Dermis microvascular lymphatic vessel endothelial cell (primary cell): ENCODE measurements around the gene KLHL1. TPM values are rescaled to one million over a fixed set of nuclear protein-coding genes. Genes with fewer than 3 reads are reported as not detected.

Experiments
- DNase-seq, 2 donors: peaks; one replicate each; pipeline versions ENCODE4 v3.0.0 to v3.0.0-alpha.2; 2010; ENCODE audit warnings: low read depth in 2 of 2
- total RNA-seq: library from RNA; depleted of rRNA; stranded (reverse); fragments of >200 nt; gene quantifications from 2 replicates; pipeline ENCODE4 v1.2.1, GENCODE V29; 2014

KLHL1 gene
- total RNA-seq, 1 donor from 2014 or later = not detected

DNA sequence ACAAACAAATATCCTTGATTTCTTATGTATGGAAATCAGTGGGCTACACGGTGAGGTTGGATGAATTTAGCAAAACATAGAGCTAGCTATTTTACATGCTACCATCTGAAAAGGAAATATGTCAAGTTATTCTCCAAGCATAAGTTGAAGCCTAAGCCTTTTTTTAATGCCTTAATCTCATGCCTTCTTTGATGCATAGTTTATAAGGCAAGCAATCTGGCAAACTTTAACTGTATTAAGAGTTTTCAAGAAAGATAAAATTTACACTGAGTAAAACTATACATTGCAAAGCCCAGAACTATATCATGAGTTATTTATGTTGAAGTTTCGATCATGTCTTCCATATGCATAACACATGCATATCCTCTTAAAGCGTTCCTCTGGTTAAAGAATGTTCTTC is 85.6 kb downstream of the KLHL1 start:
- DNase-seq = no peak

DNA sequence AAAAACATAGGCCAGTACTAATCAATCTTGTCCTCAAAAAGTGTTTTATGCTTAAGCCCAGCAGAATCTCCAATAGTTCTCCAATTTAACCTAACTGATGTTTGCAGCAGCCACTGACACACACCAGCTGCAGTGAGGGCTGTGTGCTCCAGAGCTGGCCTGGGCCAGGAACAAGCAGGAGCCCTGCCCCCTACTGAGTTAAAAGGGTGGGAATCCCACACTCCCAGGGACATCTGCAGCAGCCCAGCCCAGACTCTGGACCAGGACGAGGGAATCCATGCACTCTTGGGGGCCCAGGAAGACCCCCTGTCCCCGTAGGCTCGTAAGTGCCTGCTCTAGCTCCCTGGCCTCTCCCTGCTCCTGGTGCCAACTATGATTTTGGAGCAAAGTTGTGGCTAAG is 92.1 kb downstream of the KLHL1 start:
- no peak for DNase-seq

DNA sequence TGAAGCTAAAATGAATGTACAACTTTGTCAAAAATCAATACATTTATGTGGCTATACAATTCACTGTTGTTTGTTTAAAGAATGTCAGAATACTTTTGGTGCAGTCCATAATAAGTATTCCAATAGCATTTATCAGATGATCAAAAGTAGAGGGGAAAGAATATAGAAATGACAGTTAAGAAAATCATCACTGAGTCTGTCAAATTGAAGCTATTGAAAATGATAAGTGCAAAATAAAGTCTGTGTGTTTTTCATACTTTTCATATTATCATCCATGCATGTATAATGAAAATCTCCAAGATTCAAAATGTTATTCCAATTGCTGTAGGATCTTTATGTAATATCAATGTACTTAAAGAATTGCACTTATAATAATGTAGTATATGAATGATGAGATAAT is 93.9 kb downstream of the KLHL1 start:
- DNase-seq = no peak

DNA sequence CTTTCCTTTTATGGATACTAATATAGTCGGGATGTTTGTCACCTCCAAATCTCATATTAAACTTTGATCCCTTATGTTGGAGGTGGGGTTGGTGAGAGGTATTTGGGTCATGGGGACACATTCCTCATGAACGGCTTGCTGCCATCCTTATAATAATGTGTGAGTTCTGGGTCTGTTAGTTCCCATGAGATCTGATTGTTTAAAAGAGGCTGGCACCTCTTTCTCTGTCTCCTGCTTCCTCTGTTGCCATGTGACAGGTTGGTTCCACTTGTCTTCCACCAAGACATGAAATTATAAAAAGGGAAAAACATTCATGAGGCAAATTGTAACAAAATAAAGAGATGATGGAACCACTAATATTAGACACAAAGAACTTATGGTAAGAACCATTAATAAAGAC is 108.4 kb downstream of the KLHL1 start:
- no peak for DNase-seq

DNA sequence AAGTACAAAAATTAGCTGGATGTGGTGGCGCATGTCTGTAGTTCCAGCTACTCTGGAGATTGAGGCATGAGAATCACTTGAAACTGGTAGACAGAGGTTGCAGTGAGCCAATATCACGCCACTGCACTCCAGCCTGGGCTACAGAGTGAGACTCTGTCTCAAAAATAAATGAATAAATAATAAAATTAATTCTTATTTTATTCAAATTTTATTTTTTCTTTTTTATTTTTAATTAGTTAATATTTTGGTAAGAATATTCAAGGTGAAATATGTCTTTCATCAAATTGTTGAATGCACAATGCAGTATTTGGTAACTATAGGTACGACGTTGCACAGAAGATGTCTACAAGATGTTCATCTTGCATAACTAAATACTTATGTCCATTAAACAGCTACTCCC is 111.2 kb downstream of the KLHL1 start:
- no peak for DNase-seq

DNA sequence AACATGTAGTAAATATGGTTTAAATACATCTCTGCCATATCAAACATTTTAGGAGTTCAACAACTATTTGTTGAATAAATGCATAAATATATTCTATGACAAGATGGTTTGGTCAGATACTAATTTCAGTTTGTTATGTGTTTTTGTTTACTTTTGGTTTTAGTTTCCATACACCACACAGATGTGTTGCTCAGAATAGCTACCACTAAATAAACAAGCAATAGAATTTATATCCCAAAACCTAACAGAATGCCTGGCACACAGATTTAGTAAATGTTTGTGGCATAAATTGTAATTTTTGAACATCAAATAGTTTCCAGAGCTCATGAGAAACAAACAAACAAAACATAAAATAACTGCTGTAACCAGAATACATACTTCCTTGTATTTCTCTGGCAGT is 127.5 kb downstream of the KLHL1 start:
- no peak for DNase-seq

DNA sequence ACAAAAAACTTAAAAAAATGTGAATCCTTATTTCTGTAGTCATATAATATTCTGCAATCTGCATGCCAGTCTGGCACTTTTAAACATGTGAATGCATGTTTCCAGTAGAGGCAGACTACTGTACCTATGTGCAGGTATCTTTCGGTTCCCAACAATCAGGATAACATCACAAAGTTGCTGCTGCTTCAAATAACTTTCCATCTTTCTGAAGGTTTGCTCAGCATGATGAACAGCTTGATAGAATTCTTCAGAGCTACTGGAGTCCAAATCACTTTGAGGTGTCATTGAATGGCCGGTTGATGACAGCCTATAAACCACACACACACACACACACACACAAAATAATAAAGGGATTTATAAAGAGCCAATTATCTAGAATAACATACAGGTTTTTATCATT is 132.8 kb downstream of the KLHL1 start:
- no peak for DNase-seq

DNA sequence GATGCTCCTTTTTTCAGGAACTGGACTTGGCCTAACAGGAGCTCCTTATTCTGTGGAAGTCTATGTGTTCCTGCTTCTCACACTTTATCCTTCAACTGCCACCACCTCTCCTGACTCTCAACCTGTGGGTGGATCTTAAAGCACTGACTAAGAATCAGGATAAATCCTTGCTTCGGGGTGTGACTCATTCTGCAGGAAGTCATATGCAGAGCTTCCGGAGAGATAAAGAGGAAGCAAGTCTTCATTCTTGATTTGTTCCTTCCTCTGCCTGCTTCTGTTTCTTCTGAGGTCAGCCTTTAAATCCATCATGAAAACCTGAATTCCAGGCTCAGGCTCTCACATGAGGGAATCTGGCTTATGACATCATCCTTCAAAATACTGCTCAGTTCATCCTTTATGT is 137.7 kb downstream of the KLHL1 start:
- no peak for DNase-seq

DNA sequence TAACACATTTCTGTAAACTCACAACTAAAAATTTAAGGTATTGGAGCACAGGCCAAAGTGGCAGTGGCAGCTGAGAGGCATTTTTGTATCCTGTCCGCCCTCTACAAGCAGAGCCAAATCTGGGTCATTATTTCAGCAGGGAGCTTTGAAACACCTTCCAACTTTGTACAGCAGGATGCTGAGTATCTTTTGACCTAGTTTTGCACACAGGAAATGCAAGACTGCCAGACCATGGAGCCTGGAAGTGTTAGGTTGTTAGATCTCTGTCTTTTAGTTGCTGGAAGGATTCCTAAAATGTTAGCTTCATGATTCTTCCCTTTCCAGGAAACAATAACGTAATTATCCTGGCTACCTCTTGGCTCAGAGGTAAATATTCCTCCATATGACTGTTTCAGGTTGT is 149.2 kb downstream of the KLHL1 start:
- DNase-seq = no peak

DNA sequence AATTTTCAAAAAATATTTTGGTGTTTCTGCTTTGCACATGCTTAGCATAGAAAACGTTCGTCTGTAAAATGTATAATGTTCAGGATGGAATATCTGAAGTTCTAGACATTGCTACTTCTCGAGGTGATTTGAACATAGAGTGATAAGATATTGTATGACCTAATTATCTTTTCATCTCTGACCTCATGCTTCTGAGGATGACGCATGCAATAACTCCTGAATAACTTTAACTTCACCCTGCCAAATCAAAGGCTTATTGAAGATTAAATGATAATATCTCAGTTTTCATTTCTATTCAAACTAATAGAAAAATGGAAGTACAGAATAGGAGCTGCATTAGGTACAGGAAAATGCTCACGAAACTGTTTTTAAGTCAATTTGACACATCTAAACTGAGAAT is 151.4 kb downstream of the KLHL1 start:
- DNase-seq = no peak

DNA sequence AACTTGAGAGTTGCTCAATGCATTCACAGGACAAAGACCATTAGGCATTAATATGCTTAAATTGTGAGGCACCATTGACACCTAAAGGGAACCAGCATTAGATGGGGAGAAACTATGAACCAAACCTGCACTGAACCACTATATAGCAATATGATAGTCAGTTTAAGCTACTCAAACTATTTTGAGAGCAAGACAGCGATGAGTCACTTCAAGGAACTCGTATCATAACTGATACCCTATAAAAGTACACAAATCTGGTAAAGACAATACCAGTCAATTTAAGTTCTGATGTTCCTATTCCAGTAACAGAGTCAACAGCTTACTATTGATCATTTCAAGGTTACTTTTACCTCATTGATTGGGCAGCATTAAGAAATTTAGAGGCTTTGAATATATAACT is 151.9 kb downstream of the KLHL1 start:
- no peak for DNase-seq

DNA sequence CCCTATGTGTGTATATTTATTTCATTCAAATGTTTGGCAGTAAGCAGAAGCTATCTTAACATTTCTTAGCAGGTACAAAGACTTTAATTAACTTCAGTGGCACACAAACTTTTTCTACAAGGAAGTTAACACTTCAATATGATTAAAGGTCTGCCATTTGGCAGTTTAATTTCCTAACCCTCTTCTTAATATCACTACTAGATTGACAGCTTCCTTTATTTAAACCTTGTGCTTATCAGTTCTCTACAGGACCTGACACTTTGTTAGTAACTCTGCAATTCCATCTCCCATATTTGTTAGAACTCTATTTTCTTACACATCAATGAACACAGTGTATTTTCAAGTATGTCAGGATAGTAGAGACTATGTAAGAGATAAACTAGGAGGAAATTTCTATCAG is 153.0 kb downstream of the KLHL1 start:
- DNase-seq = no peak

DNA sequence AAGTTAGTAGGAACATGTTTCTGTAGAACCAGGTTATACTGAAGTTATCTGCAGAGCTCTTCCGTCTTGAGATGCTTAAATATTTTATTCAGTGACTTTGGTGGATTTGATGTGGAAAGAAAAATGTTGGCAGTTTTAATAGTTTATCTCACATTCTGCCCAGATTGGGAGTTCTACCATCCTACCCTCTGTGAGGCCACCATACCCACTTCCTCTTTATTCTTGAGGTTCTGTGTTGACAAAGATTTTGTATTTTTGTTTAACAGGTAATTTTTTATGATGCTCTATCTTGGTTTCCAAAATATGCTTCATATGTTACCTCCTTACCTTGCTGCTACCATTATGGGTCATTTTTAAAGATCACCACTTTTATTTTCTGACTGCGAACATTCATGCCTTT is 156.8 kb downstream of the KLHL1 start:
- no peak for DNase-seq

DNA sequence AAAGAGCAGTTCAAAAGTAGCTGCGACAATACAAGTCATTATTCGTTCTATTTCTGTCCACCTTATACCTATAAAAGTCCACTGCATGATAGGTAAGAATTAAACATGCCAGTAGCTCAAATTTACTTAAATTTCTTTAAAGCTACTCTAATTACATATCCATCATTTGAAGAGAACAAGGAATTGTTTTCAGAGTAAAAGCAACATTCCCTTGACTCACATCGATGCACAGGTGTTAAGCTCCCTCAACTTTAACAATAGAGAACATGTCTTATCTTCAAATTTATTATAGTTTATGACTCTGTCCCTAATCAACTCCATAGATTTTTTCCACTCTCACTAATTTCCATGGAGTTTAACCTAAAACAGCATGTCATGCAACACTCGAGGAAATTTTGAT is 158.1 kb downstream of the KLHL1 start:
- no peak for DNase-seq

DNA sequence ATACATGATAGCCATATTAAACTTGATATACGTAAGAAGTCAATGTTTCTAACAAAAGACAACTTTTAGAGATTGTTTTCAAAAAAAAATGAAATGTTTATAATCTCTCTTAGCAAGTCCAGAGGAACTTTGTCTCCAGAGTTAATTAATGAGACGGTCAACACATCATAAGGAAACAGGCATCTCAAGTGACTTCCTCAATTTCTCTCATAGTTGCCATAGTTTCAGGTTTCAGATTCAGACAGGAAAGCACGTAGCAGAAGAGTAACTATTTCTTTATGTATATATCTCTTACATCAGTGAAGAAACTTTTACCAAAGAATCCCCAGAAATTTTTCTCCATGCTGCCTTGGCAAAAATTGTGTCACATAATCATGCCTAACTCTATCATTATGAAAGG is 160.2 kb downstream of the KLHL1 start:
- no peak for DNase-seq

DNA sequence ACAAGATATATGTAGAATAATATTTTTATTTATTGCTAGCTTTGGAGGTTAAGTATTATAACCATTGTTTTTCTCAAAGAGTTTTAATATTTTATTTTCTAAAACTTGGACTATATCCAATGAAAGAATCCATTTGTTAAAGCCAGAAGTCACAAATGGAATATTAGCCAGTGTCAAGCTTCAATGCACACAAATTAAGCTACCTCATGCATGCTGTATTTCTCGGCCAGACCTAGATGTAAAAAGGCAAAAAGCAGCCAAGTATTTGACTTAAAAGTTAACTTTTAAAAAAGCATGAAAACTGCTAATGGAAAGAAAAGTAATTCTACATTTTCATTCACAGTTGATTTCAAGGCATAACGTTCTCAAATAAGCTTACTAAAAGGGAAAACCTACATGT is 160.7 kb downstream of the KLHL1 start:
- no peak for DNase-seq

DNA sequence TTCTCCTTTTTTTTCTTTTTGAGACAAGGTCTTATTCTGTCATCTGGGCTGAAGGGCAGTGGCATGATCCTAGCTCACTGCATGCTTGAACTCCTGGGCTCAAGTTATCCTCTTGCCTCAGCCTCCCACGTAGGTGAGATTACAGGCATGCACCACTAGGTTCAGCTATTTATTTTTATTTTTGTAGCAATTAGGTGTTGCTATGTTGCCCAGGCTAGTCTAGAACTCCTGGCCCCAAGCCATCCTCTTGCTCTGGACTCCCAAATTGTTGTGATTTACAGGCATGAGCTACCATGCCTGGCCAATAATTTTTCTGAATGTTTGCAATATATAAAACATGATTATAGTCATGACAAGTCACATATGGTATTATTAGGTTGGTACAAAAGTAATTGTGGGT is 161.7 kb downstream of the KLHL1 start:
- no peak for DNase-seq

DNA sequence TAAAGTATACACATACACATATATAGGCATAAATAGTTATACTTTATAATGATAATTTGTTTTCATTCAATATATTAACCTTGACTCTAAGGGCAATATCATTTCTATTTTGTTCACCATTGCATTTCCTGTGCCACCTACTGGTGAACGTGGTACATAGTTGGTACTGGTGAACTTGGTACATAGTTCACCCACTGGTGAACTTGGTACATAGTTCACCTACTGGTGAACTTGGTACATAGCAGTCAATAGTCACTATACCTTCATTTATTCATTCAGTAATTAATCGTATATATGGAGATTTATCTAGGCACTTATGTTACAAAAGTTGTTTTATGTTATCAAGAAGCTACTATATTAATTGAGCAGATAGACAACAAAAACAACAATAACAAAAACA is 173.2 kb downstream of the KLHL1 start:
- no peak for DNase-seq

DNA sequence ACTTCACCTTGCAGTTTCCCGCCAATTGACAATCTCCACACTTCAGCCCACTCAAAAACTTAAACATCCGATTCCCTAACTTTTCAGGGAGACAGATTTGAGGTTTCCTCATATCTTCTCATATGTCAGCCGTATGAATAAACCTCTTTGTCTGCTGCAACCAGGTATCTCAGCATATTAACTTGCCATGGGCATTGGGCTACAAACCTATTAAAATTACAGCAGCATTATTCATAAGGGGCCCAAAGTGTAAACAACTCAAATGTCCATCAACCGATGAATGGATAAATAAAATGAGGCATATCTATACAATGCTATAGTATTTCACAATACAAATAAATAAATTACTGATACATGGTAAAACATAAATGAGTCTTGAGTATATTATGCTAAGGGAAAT is 180.0 kb downstream of the KLHL1 start:
- no peak for DNase-seq

DNA sequence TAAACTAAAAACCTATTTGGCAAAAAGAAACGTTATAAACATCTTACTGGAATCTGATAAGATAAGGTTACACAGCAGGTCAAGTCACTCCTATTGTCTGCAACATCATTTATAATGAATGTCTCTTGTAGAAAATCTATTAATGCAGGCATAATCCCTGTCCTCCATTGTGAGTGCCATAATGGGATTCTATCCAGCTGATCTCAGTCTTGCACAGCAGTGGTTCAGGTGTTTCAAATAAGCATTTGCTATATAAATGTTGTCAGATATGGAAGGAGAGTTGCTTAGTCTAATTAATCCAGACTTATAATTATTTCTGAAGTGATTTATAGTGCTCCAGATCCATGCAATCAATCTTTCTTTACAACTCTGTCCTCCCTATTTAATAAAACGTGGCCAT is 187.1 kb downstream of the KLHL1 start:
- no peak for DNase-seq

DNA sequence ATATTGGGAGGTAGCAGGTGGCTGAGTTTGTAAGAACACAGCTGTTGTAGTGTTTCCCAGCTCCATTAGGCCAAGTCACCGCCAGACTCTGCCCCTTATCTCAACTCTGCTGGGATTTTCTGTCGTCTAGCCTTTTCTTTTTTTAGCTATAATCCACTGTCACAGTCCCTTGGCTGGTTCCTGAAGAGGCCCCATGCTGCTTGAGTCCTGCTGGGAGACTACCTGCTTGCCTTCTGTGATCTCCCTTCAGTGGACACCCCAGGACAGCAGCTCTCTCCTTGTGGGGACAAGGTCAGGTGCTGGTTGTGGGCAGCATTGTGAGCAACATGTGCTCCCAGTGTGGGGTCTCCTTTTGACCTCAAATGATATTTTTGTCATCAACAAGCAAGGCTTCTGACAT is 195.6 kb downstream of the KLHL1 start:
- no peak for DNase-seq

DNA sequence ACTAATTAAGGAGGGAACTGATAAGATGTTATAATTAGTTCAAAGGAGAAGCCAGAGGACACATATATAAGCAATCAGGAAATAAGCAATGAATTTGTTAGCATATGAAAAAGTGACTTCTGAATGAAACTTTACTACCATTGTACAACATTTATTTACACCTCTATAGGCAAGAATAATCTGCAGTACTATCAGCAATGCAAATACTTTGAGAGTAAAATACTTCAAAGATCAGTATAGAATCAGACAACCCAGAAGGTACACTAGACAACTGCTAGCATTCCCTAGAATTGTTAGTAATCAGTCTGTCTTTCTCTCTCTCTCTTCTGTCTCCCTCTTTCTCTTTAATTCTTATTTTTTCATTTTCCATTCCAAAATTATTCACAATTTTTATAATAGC is 197.5 kb downstream of the KLHL1 start:
- DNase-seq = no peak

DNA sequence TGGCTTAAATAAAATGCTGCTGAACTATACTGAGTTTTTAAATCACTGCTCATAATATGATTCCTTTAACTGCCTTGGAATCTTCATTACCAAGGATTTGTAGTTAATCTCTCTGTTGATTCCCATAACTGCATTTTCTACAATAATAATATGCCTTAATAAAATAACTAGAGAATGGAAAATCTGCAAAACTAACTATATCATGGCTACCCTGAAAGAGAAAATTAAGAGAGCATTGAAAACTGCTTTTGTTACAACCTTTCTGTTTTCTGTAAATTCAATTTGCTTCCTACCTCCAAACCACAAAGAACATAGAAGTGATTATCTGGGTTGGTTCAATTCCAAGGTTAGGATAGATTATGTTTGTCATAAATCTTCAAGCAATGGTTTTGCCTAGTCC is 203.5 kb downstream of the KLHL1 start:
- no peak for DNase-seq

DNA sequence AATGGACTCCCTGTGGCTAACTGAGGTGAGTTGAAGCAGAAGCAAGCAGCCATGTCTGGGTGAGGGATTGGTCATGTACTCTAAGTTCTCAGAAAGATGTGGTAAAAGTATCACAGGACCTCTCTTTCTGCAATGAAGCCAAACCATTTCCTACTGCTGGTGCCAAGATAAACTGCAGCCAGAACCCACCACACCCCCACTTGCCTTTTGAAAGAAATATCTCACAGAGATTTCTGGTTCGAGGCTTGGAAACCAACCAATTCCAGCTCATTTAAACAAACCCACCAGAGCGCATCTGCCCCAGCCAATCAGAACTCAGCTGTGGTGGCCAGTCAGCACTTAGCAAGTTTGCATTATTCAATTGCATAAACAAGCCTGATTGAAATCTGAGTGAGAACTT is 205.2 kb downstream of the KLHL1 start:
- DNase-seq = no peak

DNA sequence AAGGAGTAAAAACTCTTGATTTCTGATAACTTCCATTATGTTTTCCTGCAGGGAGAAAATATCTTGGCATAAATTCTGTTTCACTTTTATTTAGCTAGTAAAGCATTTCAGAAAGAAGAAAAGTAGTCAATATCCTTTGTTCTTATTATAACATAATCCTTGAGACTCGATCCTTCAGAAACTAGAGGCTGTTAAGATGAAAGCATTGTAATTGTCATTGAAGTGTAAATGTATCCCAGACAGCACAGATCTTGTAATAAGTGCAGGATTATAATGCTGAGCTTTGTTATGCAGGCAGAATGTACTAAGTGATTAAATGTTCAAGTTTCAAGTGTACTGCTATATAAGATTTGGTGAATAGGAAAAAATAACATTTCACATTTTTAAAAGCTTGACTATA is 225.8 kb downstream of the KLHL1 start:
- DNase-seq = no peak
